Sigmoid colon (tissue), 7 donors: Measurements from ENCODE around the gene RAD9A. TPM values are rescaled to one million over a fixed set of nuclear protein-coding genes. Genes with fewer than 3 reads are reported as not detected.

Source experiments
- DNase-seq: peaks from one replicate; pipeline ENCODE4 v3.0.0-alpha.2; 2019
- H3K27ac ChIP-seq, 4 donors: fragments of 200-600 bp; sonication (generic); one replicate each; pipeline ENCODE4 v1.5.1; 2016 to 2019; ENCODE audit warnings: mild to moderate bottlenecking in 1 of 4
- H3K27me3 ChIP-seq, 3 donors: fragments of 200-600 bp; sonication (generic); one replicate each; pipeline ENCODE4 v1.5.1; 2019; ENCODE audit warnings: mild to moderate bottlenecking in 1 of 3
- H3K36me3 ChIP-seq, 4 donors: fragments of 200-600 bp; sonication (generic); one replicate each; pipeline ENCODE4 v1.5.1; 2016 to 2019
- H3K4me1 ChIP-seq, 4 donors: fragments of 200-600 bp; sonication (generic); one replicate each; pipeline ENCODE4 v1.5.1; 2017 to 2019
- H3K4me3 ChIP-seq, 4 donors: fragments of 200-600 bp; sonication (generic); one replicate each; pipeline ENCODE4 v1.5.1; 2017 to 2019; ENCODE audit warnings: mild to moderate bottlenecking in 2 of 4, moderate library complexity in 1 of 4
- H3K9me3 ChIP-seq, 4 donors: fragments of 200-600 bp in 3 of 4; sonication (generic) in 3 of 4; one replicate each; pipeline versions ENCODE4 v1.5.1 to v1.6.1; 2013 to 2019
- CTCF ChIP-seq, 4 experiments: fragments of 450-650 bp in 3 of 4; fragments of 200-600 bp in 1 of 4; IDR thresholded peaks; one replicate each; pipeline ENCODE4 v1.5.1; 2016 to 2019; ENCODE audit warnings: antibody characterized with exemption in 4 of 4, mild to moderate bottlenecking in 3 of 4, moderate library complexity in 2 of 4
- EP300 ChIP-seq, 4 donors: sonication (generic); formaldehyde crosslinking; IDR thresholded peaks; one replicate each; pipeline ENCODE4 v1.6.1; 2017; ENCODE audit warnings: antibody characterized with exemption in 4 of 4
- POLR2A ChIP-seq, 2 donors: fragments of 450-650 bp; IDR thresholded peaks; one replicate each; pipeline ENCODE4 v1.6.1; 2016; ENCODE audit warnings: antibody characterized with exemption in 2 of 2, mild to moderate bottlenecking in 2 of 2, moderate library complexity in 2 of 2
- POLR2AphosphoS5 ChIP-seq, 4 donors: sonication (generic); formaldehyde crosslinking; IDR thresholded peaks; one replicate each; pipeline ENCODE4 v1.6.1; 2017; ENCODE audit warnings: antibody characterized with exemption in 4 of 4
- WGBS, 2 donors: extraction: QIAGEN DNeasy Blood & Tissue Kit; methylation state at CpG; one replicate each; pipeline ENCODE4 v1.1.7; 2013; 5-methylcytosine and 5-hydroxymethylcytosine counted together
- intact Hi-C: fragments of 100-400 bp; cut with DNase I; formaldehyde crosslinking; loops from one replicate; pipeline ENCODE4 v1.15.1; 2023
- polyA plus RNA-seq, 3 donors: library from polyadenylated mRNA; stranded (reverse); fragments of 200-250 nt; gene quantifications; one replicate each; pipeline ENCODE4 v1.2.3, GENCODE V29; 2013
- total RNA-seq, 4 donors: library from RNA; depleted of rRNA; stranded (reverse); fragments of >200 nt; gene quantifications; one replicate each; pipeline ENCODE4 v1.1.0, GENCODE V29; 2016
- donor health status: healthy with polysubstance abuse.
- donor health status: Bipolar disorder and iron deficiency.
- donor health status: healthy.

The RAD9A gene
- total and polyA plus RNA-seq, 7 donors = 6.5 to 33.9 (median 15.8) TPM

GRCh38 chr11:67366546-67366945 is 25.2 kb upstream of the RAD9A start:
- H3K27ac ChIP-seq = peak overlapping the region; percentile 71 to 100 (median 86)
- DNase-seq = peak; percentile 89
- peak overlapping the region in 1 of 4 donors; percentile 16 for H3K4me3 ChIP-seq
- H3K4me1 ChIP-seq = peaks cover 0 to 68% (median 64%) of the 10 kb centered on the region in 4 donors
- intact Hi-C loops = no loop called here
- 34 to 50% methylated on average over 8 of the region's 8 CpGs for WGBS, 2 donors
- H3K36me3 ChIP-seq = peaks cover 0 to 15% (median 0%) of the 10 kb centered on the region in 4 donors
- H3K9me3 ChIP-seq = no peaks in the 10 kb centered on the region
- no peaks in the 10 kb centered on the region for H3K27me3 ChIP-seq
- TF ChIP-seq CTCF (IDR thresholded peaks at IDR 0.05) = no peak
- no peak for TF ChIP-seq POLR2A (IDR thresholded peaks at IDR 0.05)
- peak in 2 of 4 donors; percentile 4 to 38 for TF ChIP-seq POLR2AphosphoS5 (IDR thresholded peaks at IDR 0.05)
- no peak for TF ChIP-seq EP300 (IDR thresholded peaks at IDR 0.05)

DNA sequence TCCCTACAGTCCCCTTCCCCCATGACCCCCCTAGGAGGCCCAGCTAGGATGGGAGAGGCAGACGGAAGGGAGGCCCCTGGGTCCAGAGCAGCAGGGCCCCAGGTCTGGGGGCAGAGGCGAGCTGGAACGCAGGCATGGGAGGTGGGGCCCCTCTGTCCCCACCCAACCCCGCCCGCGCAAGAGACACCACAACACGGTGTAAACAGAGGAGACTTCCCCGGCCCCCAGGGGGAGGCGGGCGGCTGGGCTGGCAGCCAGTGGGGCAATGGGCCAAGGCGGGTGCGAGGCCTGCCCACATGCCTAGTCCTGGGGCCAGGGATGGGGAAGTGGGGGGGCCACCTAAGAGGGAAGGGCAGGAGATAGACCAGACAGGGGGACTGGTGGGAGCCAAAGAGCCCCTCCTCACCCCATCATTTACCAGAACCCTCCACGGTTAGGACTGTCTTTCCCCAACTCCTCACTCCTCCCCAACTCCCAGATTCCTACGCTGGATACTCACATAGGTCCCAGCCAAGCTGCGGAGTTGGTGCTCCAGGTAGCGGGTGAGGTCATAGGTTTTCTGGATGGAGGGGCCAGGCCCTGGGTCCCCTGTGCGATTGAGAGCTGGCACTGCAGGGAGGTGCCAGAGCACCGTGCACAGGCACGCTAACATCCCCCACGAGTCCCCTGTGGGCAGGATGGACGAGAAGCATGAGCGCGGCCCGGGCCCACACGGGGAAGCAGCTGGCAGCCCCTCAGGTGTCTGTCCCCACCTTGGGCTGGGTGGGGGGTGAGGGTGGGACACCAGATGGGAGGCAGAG is 24.6 kb upstream of the RAD9A start:
- Histone ChIP-seq H3K27ac (peak overlapping the region; percentile 71 to 100 (median 86)), H3K27me3 (no peaks in the 10 kb centered on the region), H3K4me1 (peaks cover 0 to 74% (median 71%) of the 10 kb centered on the region in 4 donors), H3K9me3 (no peaks in the 10 kb centered on the region), H3K4me3 (peak overlapping the region in 1 of 4 donors; percentile 16), H3K36me3 (peaks cover 0 to 15% (median 0%) of the 10 kb centered on the region in 4 donors)
- 47 to 49% methylated on average over 25 of the region's 25 CpGs for WGBS, 2 donors
- intact Hi-C loops = no loop called here
- TF ChIP-seq EP300 (IDR thresholded peaks at IDR 0.05) (peak in 1 of 4 donors; percentile 11), POLR2AphosphoS5 (IDR thresholded peaks at IDR 0.05) (peak in 3 of 4 donors; percentile 24 to 63 (median 54)), POLR2A (IDR thresholded peaks at IDR 0.05) (no peak), CTCF (IDR thresholded peaks at IDR 0.05) (no peak)
- no peak for DNase-seq

- TF ChIP-seq EP300 (IDR thresholded peaks at IDR 0.05) (no peak), CTCF (IDR thresholded peaks at IDR 0.05) (no peak), POLR2AphosphoS5 (IDR thresholded peaks at IDR 0.05) (no peak), POLR2A (IDR thresholded peaks at IDR 0.05) (no peak)
- Histone ChIP-seq H3K4me3 (no peak overlapping the region), H3K9me3 (no peaks in the 10 kb centered on the region), H3K36me3 (peaks cover 0 to 15% (median 0%) of the 10 kb centered on the region in 4 donors), H3K27ac (peak overlapping the region; percentile 71 to 100 (median 86)), H3K27me3 (no peaks in the 10 kb centered on the region), H3K4me1 (peaks cover 0 to 80% (median 73%) of the 10 kb centered on the region in 4 donors)
- intact Hi-C loops = no loop called here
- DNase-seq = no peak
- WGBS, 2 donors = 59 to 72% methylated on average over 7 of the region's 7 CpGs
Measured at GRCh38 chr11:67367761-67368227, 24.0 kb upstream of the RAD9A start.

DNA sequence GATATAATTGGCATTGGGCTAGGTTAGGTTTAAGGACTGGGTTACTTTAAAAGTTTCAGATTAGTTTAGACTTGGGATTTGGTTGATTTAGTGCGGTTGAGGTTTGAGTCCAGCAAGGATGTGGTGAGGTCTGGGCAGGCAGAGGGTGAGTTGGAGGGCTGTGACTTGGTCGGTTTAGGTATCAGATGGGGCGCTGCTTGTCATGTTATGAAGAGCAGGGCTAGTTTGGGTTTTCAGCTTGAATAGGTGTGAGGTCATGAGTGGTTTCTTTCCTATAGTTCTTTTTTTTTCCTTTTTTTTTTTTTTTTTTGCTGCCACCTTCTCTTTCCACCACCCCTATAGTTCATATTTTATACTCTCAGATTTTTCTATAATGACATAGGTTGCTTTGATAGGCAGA is 23.2 kb upstream of the RAD9A start:
- intact Hi-C loops = no loop called here
- Histone ChIP-seq H3K9me3 (no peaks in the 10 kb centered on the region), H3K36me3 (peaks cover 0 to 15% (median 0%) of the 10 kb centered on the region in 4 donors), H3K4me3 (no peak overlapping the region), H3K4me1 (peaks cover 0 to 86% (median 76%) of the 10 kb centered on the region in 4 donors), H3K27me3 (no peaks in the 10 kb centered on the region), H3K27ac (peak overlapping the region; percentile 71 to 100 (median 88))
- 64 to 79% methylated on average over 3 of the region's 3 CpGs for WGBS, 2 donors
- no peak for TF ChIP-seq EP300 (IDR thresholded peaks at IDR 0.05)
- TF ChIP-seq POLR2AphosphoS5 (IDR thresholded peaks at IDR 0.05) = no peak
- TF ChIP-seq CTCF (IDR thresholded peaks at IDR 0.05) = no peak
- TF ChIP-seq POLR2A (IDR thresholded peaks at IDR 0.05) = no peak
- DNase-seq = no peak
